Inflammatory macrophage treated with lipopolysaccharide for 1 hour (primary cell): ENCODE results near the gene MACROD2.

Source experiments
- DNase-seq, 2 donors: peaks; one replicate each; pipeline ENCODE4 v3.0.0-alpha.2; 2020 to 2022

MACROD2 gene

GRCh38 chr20:15205028-15205427, 1209.7 kb downstream of the MACROD2 start:
- DNase-seq: no peak

GRCh38 chr20:15205719-15206118, 1210.4 kb downstream of the MACROD2 start:
- DNase-seq: no peak

- no peak for DNase-seq
These were observed 1214.2 kb downstream of the MACROD2 start for GRCh38 chr20:15209537-15209936.

GRCh38 chr20:15214051-15214450, 1218.7 kb downstream of the MACROD2 start:
- DNase-seq: no peak

GRCh38 chr20:15220009-15220656, 1224.8 kb downstream of the MACROD2 start:
- DNase-seq: no peak

GRCh38 chr20:15220778-15221565, 1225.7 kb downstream of the MACROD2 start:
- no peak for DNase-seq

GRCh38 chr20:15222502-15223330, 1227.4 kb downstream of the MACROD2 start:
- no peak for DNase-seq

- no peak for DNase-seq
These were observed 1228.9 kb downstream of the MACROD2 start for GRCh38 chr20:15224199-15224598.

- no peak for DNase-seq
These were observed 1231.8 kb downstream of the MACROD2 start for GRCh38 chr20:15227102-15227501.

- DNase-seq: no peak
These were observed 1236.9 kb downstream of the MACROD2 start for GRCh38 chr20:15232243-15232642.

GRCh38 chr20:15235471-15236198, 1240.3 kb downstream of the MACROD2 start:
- no peak for DNase-seq

- peak; percentile 19 to 23 for DNase-seq
These were observed 1241.5 kb downstream of the MACROD2 start for GRCh38 chr20:15236812-15237211.

- DNase-seq: no peak
These were observed 1244.4 kb downstream of the MACROD2 start for GRCh38 chr20:15239542-15240206.

- DNase-seq: no peak
These were observed 1245.5 kb downstream of the MACROD2 start for GRCh38 chr20:15240801-15241200.

GRCh38 chr20:15241681-15242080, 1246.4 kb downstream of the MACROD2 start:
- DNase-seq: no peak

GRCh38 chr20:15242773-15243172, 1247.5 kb downstream of the MACROD2 start:
- no peak for DNase-seq

GRCh38 chr20:15245896-15246295, 1250.6 kb downstream of the MACROD2 start:
- no peak for DNase-seq

GRCh38 chr20:15248618-15249395, 1253.5 kb downstream of the MACROD2 start:
- no peak for DNase-seq

- no peak for DNase-seq
These were observed 1255.9 kb downstream of the MACROD2 start for GRCh38 chr20:15251171-15251570.

- no peak for DNase-seq
These were observed 1257.0 kb downstream of the MACROD2 start for GRCh38 chr20:15252304-15252703.

GRCh38 chr20:15253431-15253830, 1258.1 kb downstream of the MACROD2 start:
- DNase-seq: no peak
